K562 (cell line): ENCODE data around the gene PFN3. TPM values are rescaled to one million over a fixed set of nuclear protein-coding genes. Genes with fewer than 3 reads are reported as not detected.

Experiments used
- ETV1 ChIP-seq: fragments of 450-650 bp; conservative IDR thresholded peaks from 2 replicates; pipeline ENCODE4 v1.6.1; 2016; ENCODE audit warnings: missing genetic modification characterization, control low read depth, low read depth, missing compliant biosample characterization
- FUS ChIP-seq: fragments of 200-400 bp; formaldehyde crosslinking; optimal IDR thresholded peaks from 2 replicates; pipeline ENCODE3; 2017; ENCODE audit warnings: low read depth, low read length
- MAFK ChIP-seq: IDR thresholded peaks from 2 replicates; pipeline ENCODE4 v1.6.1; 2011; ENCODE audit warnings: low read length, improper control_type of control experiment
- MCM7 ChIP-seq, 2 experiments: fragments of 450-650 bp; IDR thresholded peaks; 2 replicates each; pipeline ENCODE4 v1.6.1; 2016 to 2018
- MYNN ChIP-seq, 2 experiments: sonication (generic); formaldehyde crosslinking in 1 of 2; IDR thresholded peaks; 2 replicates each; pipeline versions ENCODE4 v1.5.0 to v1.6.1; 2016 to 2020; ENCODE audit warnings: antibody characterized with exemption in 1 of 2, missing genetic modification reagents in 1 of 2
- NFXL1 ChIP-seq: fragments of 450-650 bp; formaldehyde crosslinking; IDR thresholded peaks from 2 replicates; pipeline ENCODE4 v1.4.0; 2021; ENCODE audit warnings: mild to moderate bottlenecking
- POLR2B ChIP-seq: fragments of 450-650 bp; IDR thresholded peaks from 2 replicates; pipeline ENCODE4 v1.6.1; 2018; ENCODE audit warnings: low read depth; ENCODE audit not compliant: partially characterized antibody
- POLR3A ChIP-seq: IDR thresholded peaks from 2 replicates; pipeline ENCODE4 v1.6.1; 2011; ENCODE audit warnings: borderline replicate concordance, mild to moderate bottlenecking, moderate library complexity; ENCODE audit not compliant: insufficient read length, insufficient read depth; ENCODE audit errors: extremely low read depth
- RBM34 ChIP-seq: fragments of 200-400 bp; formaldehyde crosslinking; IDR thresholded peaks from 2 replicates; pipeline ENCODE4 v1.6.1; 2018; ENCODE audit warnings: low read length, borderline replicate concordance; ENCODE audit not compliant: insufficient read depth
- SAP30 ChIP-seq: fragments of 200-600 bp; sonication (generic); IDR thresholded peaks from 2 replicates; pipeline ENCODE4 v1.6.1; 2012; ENCODE audit warnings: borderline replicate concordance, low read depth, mild to moderate bottlenecking, moderate library complexity, low read length, control low read depth, inconsistent platforms; ENCODE audit not compliant: insufficient read depth, poor library complexity, severe bottlenecking
- ZNF12 ChIP-seq: sonication (generic); formaldehyde crosslinking; IDR thresholded peaks from 2 replicates; pipeline ENCODE4 v1.4.0; 2020; ENCODE audit warnings: mild to moderate bottlenecking, missing genetic modification reagents
- ZNF212 ChIP-seq: fragments of 450-650 bp; formaldehyde crosslinking; IDR thresholded peaks from 2 replicates; pipeline ENCODE4 v1.4.0; 2020; ENCODE audit warnings: mild to moderate bottlenecking
- ZNF696 ChIP-seq: fragments of 250-450 bp; sonication (Bioruptor Pico); conservative IDR thresholded peaks from 2 replicates; pipeline ENCODE4 v1.4.0; 2020; ENCODE audit warnings: mild to moderate bottlenecking, moderate library complexity
- polyA plus RNA-seq, 8 experiments: library from polyadenylated mRNA; depleted of rRNA in 4 of 8; stranded (reverse) in 5 of 8; unstranded in 3 of 8; fragments of >200 nt; fragmentation: Nextera tagmentation in 2 of 8; fragmentation: Illumina TruSeq in 1 of 8; extraction: Ambion mirVana in 2 of 8; extraction: Trizol in 1 of 8; gene quantifications; 2 replicates each; pipeline versions ENCODE4 v1.2.1 to v1.2.3, GENCODE V29; 2011 to 2014; ENCODE audit warnings: inconsistent platforms in 1 of 8, missing spikeins in 1 of 8
- total RNA-seq, 7 experiments: library from RNA; depleted of rRNA in 6 of 7; stranded (reverse); fragments of >200 nt in 6 of 7; fragmentation: Illumina TruSeq in 2 of 7; extraction: Trizol in 2 of 7; gene quantifications; 2 replicates each; pipeline versions ENCODE4 v1.2.1 to v1.2.3, GENCODE V29; 2011 to 2021; ENCODE audit warnings: low replicate concordance in 1 of 7
- TF ChIP-seq, protein P1 (sequence below), 2 experiments: IDR thresholded peaks in 1 of 2; conservative IDR thresholded peaks in 1 of 2; 2 replicates each; pipeline ENCODE4 v1.6.1; 2016; ENCODE audit warnings: low read depth in 2 of 2, mild to moderate bottlenecking in 1 of 2, missing compliant biosample characterization in 1 of 2, missing genetic modification characterization in 1 of 2, moderate library complexity in 1 of 2
- TF ChIP-seq, protein P2 (sequence below): fragments of 250-450 bp; sonication (Bioruptor Pico); IDR thresholded peaks from 2 replicates; pipeline ENCODE4 v1.4.0; 2020; ENCODE audit warnings: mild to moderate bottlenecking
- TF ChIP-seq, protein P3 (sequence below): fragments of 450-650 bp; formaldehyde crosslinking; IDR thresholded peaks from 2 replicates; pipeline ENCODE4 v1.4.0; 2020; ENCODE audit warnings: mild to moderate bottlenecking
- TF ChIP-seq, protein P4 (sequence below): IDR thresholded peaks from 3 replicates; pipeline ENCODE4 v1.6.1; 2011; ENCODE audit warnings: borderline replicate concordance, mild to moderate bottlenecking, moderate library complexity; ENCODE audit not compliant: insufficient read length; ENCODE audit errors: extremely low read depth

Gene PFN3
- total and polyA plus RNA-seq, 9 of the 15 experiments (the other 6 are each of a cell fraction or from before 2014, with no cell fraction given) = not detected

DNA sequence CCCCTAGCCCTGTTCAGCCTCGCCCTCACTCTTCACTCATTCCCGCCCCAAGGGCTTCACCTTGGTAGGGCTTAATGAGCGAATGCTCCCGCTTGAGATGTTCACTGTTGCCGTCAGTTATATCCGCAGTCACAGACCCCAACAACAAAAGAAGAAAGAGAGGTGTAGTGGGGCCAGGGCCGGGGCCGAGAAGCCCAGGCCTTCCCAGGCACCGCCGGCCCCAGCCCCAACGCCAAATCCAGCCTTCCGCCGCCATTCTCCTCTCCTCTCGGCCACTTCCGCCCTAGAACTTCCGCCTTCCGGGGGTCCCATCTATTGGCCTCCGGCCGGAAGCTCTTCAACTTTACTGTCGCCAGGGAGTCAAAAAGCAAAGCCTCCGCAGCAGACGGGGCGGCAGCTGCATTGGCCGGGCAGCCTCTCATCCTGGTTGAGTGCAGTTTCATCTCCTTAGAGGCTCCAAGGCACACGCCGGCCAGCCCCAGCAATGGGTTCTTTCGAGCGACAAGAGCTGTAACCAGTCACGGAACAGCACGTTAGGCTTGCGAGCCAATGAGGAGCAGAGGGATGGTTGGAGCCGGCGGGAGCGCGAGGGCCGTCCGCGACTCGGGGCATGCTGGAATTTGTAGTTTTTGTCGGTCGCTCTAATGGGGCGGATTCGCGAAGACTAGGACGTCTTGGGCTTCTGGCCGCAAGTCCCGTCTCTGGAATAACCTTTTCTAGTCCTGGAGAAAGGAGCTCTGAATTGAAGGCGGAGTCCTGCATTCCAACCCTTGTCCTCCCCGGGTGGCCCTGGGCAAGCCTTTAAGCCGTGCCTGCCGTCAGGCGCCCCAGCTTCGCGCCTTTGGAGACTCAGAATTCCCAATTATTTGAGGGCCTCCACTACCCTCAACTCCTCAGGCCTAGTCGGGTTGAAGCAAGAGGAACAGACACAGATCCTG is 48.8 kb downstream of the PFN3 start, which contains the start of gene LMAN2 (continued):
- TF ChIP-seq ZNF12 (CRISPR knock-in tag) (no peak; the same call in 1 of the 2 replicates), MYNN (IDR thresholded peaks at IDR 0.05) (no peak), MYNN (CRISPR knock-in tag; IDR thresholded peaks at IDR 0.05) (no peak), SAP30 (peak; percentile 82), MCM7 (IDR thresholded peaks at IDR 0.05) (no peak; a peak in 1 of 4 replicates), POLR3A (no peak), NFXL1 (no peak), ETV1 (tag) (peak; percentile 89), POLR2B (peak; percentile 84), FUS (no peak), RBM34 (no peak), ZNF212 (no peak), ZNF696 (no peak), MAFK (no peak)
- TF ChIP-seq, protein P1, sequence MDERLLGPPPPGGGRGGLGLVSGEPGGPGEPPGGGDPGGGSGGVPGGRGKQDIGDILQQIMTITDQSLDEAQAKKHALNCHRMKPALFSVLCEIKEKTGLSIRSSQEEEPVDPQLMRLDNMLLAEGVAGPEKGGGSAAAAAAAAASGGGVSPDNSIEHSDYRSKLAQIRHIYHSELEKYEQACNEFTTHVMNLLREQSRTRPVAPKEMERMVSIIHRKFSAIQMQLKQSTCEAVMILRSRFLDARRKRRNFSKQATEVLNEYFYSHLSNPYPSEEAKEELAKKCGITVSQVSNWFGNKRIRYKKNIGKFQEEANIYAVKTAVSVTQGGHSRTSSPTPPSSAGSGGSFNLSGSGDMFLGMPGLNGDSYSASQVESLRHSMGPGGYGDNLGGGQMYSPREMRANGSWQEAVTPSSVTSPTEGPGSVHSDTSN (CRISPR knock-in tag; IDR thresholded peaks at IDR 0.05; ENCODE audit: low read depth) = peak; percentile 91
- TF ChIP-seq, protein P1 (tag; conservative IDR thresholded peaks at IDR 0.05; ENCODE audit: low read depth) = peak; percentile 99
- TF ChIP-seq, protein P2, sequence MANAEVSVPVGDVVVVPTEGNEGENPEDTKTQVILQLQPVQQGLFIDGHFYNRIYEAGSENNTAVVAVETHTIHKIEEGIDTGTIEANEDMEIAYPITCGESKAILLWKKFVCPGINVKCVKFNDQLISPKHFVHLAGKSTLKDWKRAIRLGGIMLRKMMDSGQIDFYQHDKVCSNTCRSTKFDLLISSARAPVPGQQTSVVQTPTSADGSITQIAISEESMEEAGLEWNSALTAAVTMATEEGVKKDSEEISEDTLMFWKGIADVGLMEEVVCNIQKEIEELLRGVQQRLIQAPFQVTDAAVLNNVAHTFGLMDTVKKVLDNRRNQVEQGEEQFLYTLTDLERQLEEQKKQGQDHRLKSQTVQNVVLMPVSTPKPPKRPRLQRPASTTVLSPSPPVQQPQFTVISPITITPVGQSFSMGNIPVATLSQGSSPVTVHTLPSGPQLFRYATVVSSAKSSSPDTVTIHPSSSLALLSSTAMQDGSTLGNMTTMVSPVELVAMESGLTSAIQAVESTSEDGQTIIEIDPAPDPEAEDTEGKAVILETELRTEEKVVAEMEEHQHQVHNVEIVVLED = peak; percentile 85
- TF ChIP-seq, protein P3, sequence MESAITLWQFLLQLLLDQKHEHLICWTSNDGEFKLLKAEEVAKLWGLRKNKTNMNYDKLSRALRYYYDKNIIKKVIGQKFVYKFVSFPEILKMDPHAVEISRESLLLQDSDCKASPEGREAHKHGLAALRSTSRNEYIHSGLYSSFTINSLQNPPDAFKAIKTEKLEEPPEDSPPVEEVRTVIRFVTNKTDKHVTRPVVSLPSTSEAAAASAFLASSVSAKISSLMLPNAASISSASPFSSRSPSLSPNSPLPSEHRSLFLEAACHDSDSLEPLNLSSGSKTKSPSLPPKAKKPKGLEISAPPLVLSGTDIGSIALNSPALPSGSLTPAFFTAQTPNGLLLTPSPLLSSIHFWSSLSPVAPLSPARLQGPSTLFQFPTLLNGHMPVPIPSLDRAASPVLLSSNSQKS = no peak
- TF ChIP-seq, protein P4, sequence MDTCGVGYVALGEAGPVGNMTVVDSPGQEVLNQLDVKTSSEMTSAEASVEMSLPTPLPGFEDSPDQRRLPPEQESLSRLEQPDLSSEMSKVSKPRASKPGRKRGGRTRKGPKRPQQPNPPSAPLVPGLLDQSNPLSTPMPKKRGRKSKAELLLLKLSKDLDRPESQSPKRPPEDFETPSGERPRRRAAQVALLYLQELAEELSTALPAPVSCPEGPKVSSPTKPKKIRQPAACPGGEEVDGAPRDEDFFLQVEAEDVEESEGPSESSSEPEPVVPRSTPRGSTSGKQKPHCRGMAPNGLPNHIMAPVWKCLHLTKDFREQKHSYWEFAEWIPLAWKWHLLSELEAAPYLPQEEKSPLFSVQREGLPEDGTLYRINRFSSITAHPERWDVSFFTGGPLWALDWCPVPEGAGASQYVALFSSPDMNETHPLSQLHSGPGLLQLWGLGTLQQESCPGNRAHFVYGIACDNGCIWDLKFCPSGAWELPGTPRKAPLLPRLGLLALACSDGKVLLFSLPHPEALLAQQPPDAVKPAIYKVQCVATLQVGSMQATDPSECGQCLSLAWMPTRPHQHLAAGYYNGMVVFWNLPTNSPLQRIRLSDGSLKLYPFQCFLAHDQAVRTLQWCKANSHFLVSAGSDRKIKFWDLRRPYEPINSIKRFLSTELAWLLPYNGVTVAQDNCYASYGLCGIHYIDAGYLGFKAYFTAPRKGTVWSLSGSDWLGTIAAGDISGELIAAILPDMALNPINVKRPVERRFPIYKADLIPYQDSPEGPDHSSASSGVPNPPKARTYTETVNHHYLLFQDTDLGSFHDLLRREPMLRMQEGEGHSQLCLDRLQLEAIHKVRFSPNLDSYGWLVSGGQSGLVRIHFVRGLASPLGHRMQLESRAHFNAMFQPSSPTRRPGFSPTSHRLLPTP = no peak
